ENCODE measurements around the gene CAMSAP1.

GRCh38 chr9:135792268-135793128, 114.8 kb downstream of the CAMSAP1 start:
- TF ChIP-seq, protein P1, sequence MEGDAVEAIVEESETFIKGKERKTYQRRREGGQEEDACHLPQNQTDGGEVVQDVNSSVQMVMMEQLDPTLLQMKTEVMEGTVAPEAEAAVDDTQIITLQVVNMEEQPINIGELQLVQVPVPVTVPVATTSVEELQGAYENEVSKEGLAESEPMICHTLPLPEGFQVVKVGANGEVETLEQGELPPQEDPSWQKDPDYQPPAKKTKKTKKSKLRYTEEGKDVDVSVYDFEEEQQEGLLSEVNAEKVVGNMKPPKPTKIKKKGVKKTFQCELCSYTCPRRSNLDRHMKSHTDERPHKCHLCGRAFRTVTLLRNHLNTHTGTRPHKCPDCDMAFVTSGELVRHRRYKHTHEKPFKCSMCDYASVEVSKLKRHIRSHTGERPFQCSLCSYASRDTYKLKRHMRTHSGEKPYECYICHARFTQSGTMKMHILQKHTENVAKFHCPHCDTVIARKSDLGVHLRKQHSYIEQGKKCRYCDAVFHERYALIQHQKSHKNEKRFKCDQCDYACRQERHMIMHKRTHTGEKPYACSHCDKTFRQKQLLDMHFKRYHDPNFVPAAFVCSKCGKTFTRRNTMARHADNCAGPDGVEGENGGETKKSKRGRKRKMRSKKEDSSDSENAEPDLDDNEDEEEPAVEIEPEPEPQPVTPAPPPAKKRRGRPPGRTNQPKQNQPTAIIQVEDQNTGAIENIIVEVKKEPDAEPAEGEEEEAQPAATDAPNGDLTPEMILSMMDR (IDR thresholded peaks at IDR 0.05): no peak
- TF ChIP-seq POLR2A (IDR thresholded peaks at IDR 0.05): no peak
